ENCODE measurements around the gene CTTNBP2.

GRCh38 chr7:117689406-117689805 lies 183.8 kb downstream of the CTTNBP2 start:
- TF ChIP-seq CTCF (IDR thresholded peaks at IDR 0.05) (no peak), POLR2A (IDR thresholded peaks at IDR 0.05) (no peak)

Measured in thyroid gland (tissue), 4 donors.